Mucosa of descending colon (tissue), 3 donors: Measurements from ENCODE around the gene TEAD3. TPM values are rescaled to one million over a fixed set of nuclear protein-coding genes. Genes with fewer than 3 reads are reported as not detected.

Source experiments
- ATAC-seq: fragments of 200-7000 bp; cut with Tn5 transposase; one replicate; pipeline ENCODE4 v1.9.1; 2020; ENCODE audit warnings: mild to moderate bottlenecking, moderate library complexity
- DNase-seq, 3 donors: peaks; one replicate each; pipeline ENCODE4 v3.0.0-alpha.2; 2020
- H3K36me3 ChIP-seq: fragments of 200-600 bp; one replicate; pipeline ENCODE4 v1.8.0; 2021; ENCODE audit warnings: low read depth, mild to moderate bottlenecking
- H3K4me1 ChIP-seq: fragments of 200-600 bp; one replicate; pipeline ENCODE4 v1.8.0; 2021; ENCODE audit warnings: low read depth, mild to moderate bottlenecking
- H3K4me3 ChIP-seq: fragments of 200-600 bp; one replicate; pipeline ENCODE4 v1.8.0; 2021; ENCODE audit warnings: mild to moderate bottlenecking
- H3K9me3 ChIP-seq: fragments of 200-600 bp; one replicate; pipeline ENCODE4 v1.8.0; 2021; ENCODE audit warnings: mild to moderate bottlenecking
- intact Hi-C, 2 donors: fragments of 100-400 bp; cut with DNase I in 1 of 2; cut with micrococcal nuclease in 1 of 2; formaldehyde crosslinking; loops; one replicate each; pipeline versions ENCODE4 v1.11.0 to v1.11.1; 2022; cut with DNase I, micrococcal nuclease
- total RNA-seq, 3 donors: library from RNA; stranded (reverse); fragmentation: NEBNext Ultra II Directional in 2 of 3; extraction: Animal tissue kit (Norgen Biotek cat#: 25700) in 2 of 3; gene quantifications; one replicate each; pipeline versions ENCODE4 v1.2.1 to v1.2.4, GENCODE V29; 2021 to 2023
- TF ChIP-seq, protein P1 (sequence below): fragments of 200-600 bp; IDR thresholded peaks from one replicate; pipeline ENCODE4 v1.8.0; 2022; ENCODE audit warnings: antibody characterized with exemption, mild to moderate bottlenecking
- donor health status: DM: no; HTN: no; CAD: no; lungs with moderate emphysema.
- donor health status: DM: no; HTN: no; CAD: no.
- donor health status: DM: no; HTN: yes; CAD: no.

The TEAD3 gene
- total RNA-seq, 3 donors from 2014 or later: 28.3 to 98.0 (median 28.8) TPM

DNA sequence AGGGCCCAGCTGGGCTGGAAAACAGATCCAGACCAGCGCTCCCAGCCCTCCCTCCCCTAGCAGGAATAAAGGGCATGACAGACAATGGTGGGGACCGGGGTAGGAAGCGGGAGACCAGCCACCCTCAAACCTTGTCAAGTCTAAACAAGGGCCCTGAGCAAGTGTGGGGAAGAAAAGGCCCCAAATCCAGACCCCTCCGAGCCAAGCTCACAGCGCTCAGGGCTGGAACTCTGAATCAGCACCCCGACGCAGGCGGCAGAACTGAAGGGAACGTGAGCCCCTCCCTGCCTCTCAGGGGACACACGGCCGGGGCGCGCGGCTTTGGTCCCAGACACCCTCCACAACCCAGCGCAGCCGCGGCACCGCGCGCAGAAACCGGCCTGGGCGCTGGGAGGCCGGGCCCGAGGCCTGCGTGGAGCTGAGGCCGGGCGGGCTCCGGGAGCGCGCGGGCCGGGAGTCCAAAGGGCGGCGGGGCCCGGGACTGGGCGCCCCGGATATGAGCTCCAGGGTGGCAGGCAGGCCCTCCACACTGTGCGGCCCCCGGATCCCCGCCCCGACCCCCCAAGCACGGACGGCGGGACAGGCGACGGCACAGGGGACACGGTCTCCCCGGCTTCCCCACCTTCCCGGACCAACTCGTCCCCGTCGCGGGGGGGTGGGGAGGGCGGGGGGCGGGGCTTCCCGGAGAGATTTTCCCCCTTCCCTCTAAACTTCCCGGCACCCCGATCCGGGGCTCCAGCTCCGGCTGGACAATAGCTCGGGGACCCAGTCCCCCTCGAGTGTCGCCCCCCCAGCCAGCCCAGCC lies 641 bp downstream of the TEAD3 start:
- intact Hi-C loops: no loop called here
- Histone ChIP-seq H3K9me3 (no peaks in the 10 kb centered on the region), H3K36me3 (no peaks in the 10 kb centered on the region), H3K4me3 (peak overlapping the region; percentile 70), H3K4me1 (peaks cover 40% of the 10 kb centered on the region)
- ATAC-seq (peak; percentile 77), DNase-seq (peak; percentile 56 to 80 (median 77))
- TF ChIP-seq, protein P1, sequence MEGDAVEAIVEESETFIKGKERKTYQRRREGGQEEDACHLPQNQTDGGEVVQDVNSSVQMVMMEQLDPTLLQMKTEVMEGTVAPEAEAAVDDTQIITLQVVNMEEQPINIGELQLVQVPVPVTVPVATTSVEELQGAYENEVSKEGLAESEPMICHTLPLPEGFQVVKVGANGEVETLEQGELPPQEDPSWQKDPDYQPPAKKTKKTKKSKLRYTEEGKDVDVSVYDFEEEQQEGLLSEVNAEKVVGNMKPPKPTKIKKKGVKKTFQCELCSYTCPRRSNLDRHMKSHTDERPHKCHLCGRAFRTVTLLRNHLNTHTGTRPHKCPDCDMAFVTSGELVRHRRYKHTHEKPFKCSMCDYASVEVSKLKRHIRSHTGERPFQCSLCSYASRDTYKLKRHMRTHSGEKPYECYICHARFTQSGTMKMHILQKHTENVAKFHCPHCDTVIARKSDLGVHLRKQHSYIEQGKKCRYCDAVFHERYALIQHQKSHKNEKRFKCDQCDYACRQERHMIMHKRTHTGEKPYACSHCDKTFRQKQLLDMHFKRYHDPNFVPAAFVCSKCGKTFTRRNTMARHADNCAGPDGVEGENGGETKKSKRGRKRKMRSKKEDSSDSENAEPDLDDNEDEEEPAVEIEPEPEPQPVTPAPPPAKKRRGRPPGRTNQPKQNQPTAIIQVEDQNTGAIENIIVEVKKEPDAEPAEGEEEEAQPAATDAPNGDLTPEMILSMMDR: no peak

DNA sequence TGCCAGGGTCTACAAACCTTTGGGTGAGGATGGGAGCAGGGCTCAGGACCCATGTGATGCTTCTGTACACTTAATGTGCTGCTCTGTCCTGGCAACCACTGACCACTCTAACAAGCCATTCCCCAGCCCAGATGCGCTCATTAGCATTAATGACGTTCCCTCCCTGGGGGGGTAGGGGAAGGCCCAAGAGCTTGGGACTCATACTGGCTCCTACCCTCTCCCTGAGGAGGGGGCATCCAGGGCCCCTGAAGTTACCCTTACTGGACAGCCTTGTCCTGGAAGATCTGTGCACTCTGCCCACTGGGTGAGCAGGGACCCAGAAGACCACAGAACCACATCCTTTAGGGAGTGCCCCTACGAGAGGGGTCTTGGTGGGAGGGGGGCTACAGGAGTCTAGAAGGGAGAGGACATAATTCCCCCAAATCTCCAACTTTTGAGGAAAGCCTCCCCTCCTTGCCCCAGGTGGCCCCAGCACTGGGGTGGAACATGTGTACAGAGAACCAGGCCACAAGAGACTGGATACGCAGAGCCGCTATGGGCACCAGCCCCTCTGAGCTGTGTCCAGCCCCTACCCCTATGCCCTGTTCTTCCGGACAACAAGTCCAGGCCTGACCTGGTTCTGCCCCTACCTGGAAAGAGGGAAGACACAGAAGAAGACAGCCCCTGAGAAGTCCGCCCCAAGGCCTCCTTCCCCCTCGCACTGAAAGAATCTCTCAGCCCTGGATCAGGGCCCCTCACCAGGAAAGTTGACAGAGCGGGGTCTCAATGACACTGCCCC lies 1.4 kb downstream of the TEAD3 start:
- H3K9me3 ChIP-seq: no peaks in the 10 kb centered on the region
- ATAC-seq (no peak), DNase-seq (no peak)
- H3K36me3 ChIP-seq: no peaks in the 10 kb centered on the region
- TF ChIP-seq, protein P1: no peak
- H3K4me1 ChIP-seq: peaks cover 40% of the 10 kb centered on the region
- peak overlapping the region; percentile 70 for H3K4me3 ChIP-seq
- intact Hi-C loops: no loop called here

DNA sequence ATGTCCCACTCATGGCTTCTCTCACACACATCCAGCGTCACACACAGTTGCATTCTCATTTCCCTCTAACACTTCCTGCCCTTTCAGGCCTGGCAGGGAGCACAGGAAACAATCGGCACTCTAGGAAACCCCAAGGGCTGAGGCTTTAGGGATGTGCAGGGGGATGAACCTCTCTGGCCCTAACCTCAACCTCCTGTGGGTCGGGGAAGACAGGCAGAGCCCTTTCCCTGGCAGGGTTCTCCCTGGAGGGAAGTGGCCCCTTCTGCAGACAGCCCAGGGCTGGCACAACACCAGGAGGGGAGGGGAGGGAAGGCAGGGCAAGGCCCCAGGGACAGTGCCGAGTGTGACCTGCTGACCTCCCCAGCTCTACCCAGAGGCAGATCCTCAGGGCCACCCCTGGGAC lies 2.7 kb downstream of the TEAD3 start:
- Histone ChIP-seq H3K36me3 (no peaks in the 10 kb centered on the region), H3K9me3 (no peaks in the 10 kb centered on the region), H3K4me3 (no peak overlapping the region), H3K4me1 (peaks cover 42% of the 10 kb centered on the region)
- intact Hi-C loops: no loop called here
- DNase-seq: peak in 1 of 3 donors; percentile 44
- TF ChIP-seq, protein P1: no peak
- ATAC-seq: no peak

DNA sequence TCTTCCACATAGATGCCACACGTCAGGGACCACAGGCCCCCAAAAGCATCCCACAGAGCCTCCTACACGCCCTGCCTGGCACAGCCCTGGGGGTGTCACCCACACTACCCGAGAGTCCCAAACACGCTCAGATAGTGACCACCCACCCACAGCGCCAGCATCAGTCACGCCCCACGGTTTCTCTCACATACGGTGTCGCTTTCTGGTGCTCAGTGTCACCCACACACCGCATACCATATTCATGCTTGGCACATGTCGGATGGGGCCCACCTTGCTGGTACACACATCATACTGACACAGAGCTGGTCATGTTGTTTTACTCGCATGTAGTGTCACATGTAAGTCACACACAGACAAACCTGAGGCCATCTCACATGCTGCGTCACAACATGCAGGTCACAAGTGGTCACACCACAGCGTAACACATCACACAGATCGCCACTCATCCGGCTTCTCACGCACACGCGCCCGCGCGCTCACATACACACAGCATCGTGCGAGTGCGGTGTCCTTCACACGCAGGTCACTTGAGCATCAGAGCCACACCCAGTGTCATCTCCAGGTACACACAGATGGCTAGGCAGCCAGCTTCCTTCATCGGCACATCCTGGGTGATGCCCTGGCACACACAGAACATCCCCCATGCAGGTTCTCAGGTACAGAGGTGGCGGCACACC lies 3.4 kb downstream of the TEAD3 start:
- no peaks in the 10 kb centered on the region for H3K36me3 ChIP-seq
- no peak overlapping the region for H3K4me3 ChIP-seq
- no peak for DNase-seq
- TF ChIP-seq, protein P1: no peak
- ATAC-seq: no peak
- H3K9me3 ChIP-seq: no peaks in the 10 kb centered on the region
- H3K4me1 ChIP-seq: peaks cover 44% of the 10 kb centered on the region
- intact Hi-C loops: no loop called here

DNA sequence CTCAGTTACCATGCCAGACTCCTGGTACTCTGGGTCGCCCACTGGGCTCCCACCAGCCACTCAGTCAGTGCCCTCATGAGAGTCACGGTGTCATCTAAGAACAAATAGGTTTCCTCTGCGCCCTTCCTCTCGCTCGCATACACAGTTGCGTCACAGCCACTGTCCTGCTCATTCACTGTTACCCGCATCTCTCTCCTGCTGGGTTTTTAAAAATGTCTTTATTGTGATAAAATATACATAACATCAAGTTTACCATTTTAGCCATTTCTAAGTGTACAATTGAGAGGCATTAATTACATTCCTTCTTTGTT lies 4.0 kb downstream of the TEAD3 start:
- Histone ChIP-seq H3K4me3 (no peak overlapping the region), H3K9me3 (no peaks in the 10 kb centered on the region), H3K4me1 (peaks cover 44% of the 10 kb centered on the region), H3K36me3 (no peaks in the 10 kb centered on the region)
- no peak for ATAC-seq
- TF ChIP-seq, protein P1: no peak
- DNase-seq: no peak
- intact Hi-C loops: no loop called here
